ENCODE data around the gene FAF2. TPM values are rescaled to one million over a fixed set of nuclear protein-coding genes. Genes with fewer than 3 reads are reported as not detected.

Gene FAF2
- total and polyA plus RNA-seq, 7 donors = 4.2 to 24.6 (median 18.6) TPM

- DNase-seq = peak; percentile 100
- no peaks in the 10 kb centered on the region for H3K27me3 ChIP-seq
- H3K4me3 ChIP-seq = peak overlapping the region; percentile 67 to 96 (median 90)
- peak overlapping the region; percentile 93 to 99 (median 98) for H3K27ac ChIP-seq
- H3K36me3 ChIP-seq = no peaks in the 10 kb centered on the region
- peaks cover 0 to 64% (median 53%) of the 10 kb centered on the region in 4 donors for H3K4me1 ChIP-seq
- no peaks in the 10 kb centered on the region for H3K9me3 ChIP-seq
- peak in 1 of 4 donors; percentile 78 for TF ChIP-seq EP300 (IDR thresholded peaks at IDR 0.05)
- peak; percentile 6 to 88 (median 50) for TF ChIP-seq POLR2AphosphoS5 (IDR thresholded peaks at IDR 0.05)
- peak in 1 of 2 donors; percentile 34 for TF ChIP-seq POLR2A (IDR thresholded peaks at IDR 0.05)
- no peak for TF ChIP-seq CTCF (IDR thresholded peaks at IDR 0.05)
- 0% methylated on average over 43 of the region's 43 CpGs for WGBS, 2 donors
- intact Hi-C loops (cut with DNase I) = loop anchor here (2.0 to 10.0 kb wide), 4 partner anchors 89 to 487 kb away; partner anchors contain the start of genes FAF2, HIGD2A, KIAA1191 and NOP16
Observed at GRCh38 chr5:176537554-176538229, 89.5 kb downstream of the FAF2 start.

- intact Hi-C loops (cut with DNase I) = loop anchor here (5.0 to 10.0 kb wide), 3 partner anchors 154 to 486 kb away; partner anchors contain the start of genes HIGD2A, KIAA1191, NOP16 and ZNF346
- Histone ChIP-seq H3K4me3 (peak overlapping the region in 3 of 4 donors; percentile 67 to 96 (median 88)), H3K36me3 (no peaks in the 10 kb centered on the region), H3K9me3 (no peaks in the 10 kb centered on the region), H3K27ac (peak overlapping the region; percentile 93 to 99 (median 98)), H3K27me3 (no peaks in the 10 kb centered on the region), H3K4me1 (peaks cover 0 to 59% (median 47%) of the 10 kb centered on the region in 4 donors)
- no peak for TF ChIP-seq CTCF (IDR thresholded peaks at IDR 0.05)
- TF ChIP-seq POLR2AphosphoS5 (IDR thresholded peaks at IDR 0.05) = no peak
- no peak for TF ChIP-seq POLR2A (IDR thresholded peaks at IDR 0.05)
- no peak for TF ChIP-seq EP300 (IDR thresholded peaks at IDR 0.05)
- 17 to 33% methylated on average over 13 of the region's 13 CpGs for WGBS, 2 donors
- DNase-seq = no peak
Observed at GRCh38 chr5:176538230-176538988, 90.2 kb downstream of the FAF2 start.

GRCh38 chr5:176538989-176539384 lies 90.8 kb downstream of the FAF2 start:
- DNase-seq = no peak
- TF ChIP-seq POLR2AphosphoS5 (IDR thresholded peaks at IDR 0.05) = no peak
- no peak for TF ChIP-seq CTCF (IDR thresholded peaks at IDR 0.05)
- no peak for TF ChIP-seq EP300 (IDR thresholded peaks at IDR 0.05)
- no peak for TF ChIP-seq POLR2A (IDR thresholded peaks at IDR 0.05)
- Histone ChIP-seq H3K9me3 (no peaks in the 10 kb centered on the region), H3K36me3 (no peaks in the 10 kb centered on the region), H3K4me3 (no peak overlapping the region), H3K27me3 (no peaks in the 10 kb centered on the region), H3K4me1 (peaks cover 0 to 59% (median 43%) of the 10 kb centered on the region in 4 donors), H3K27ac (peak overlapping the region in 1 of 4 donors; percentile 93)
- intact Hi-C loops (cut with DNase I) = loop anchor here (5.0 to 10.0 kb wide), 3 partner anchors 154 to 486 kb away; partner anchors contain the start of genes HIGD2A, KIAA1191, NOP16 and ZNF346
- WGBS, 2 donors = 60 to 68% methylated on average over 5 of the region's 5 CpGs

GRCh38 chr5:176540476-176540899 lies 92.3 kb downstream of the FAF2 start:
- 90 to 93% methylated on average over 8 of the region's 8 CpGs for WGBS, 2 donors
- Histone ChIP-seq H3K9me3 (no peaks in the 10 kb centered on the region), H3K36me3 (no peaks in the 10 kb centered on the region), H3K27ac (no peak overlapping the region), H3K4me3 (no peak overlapping the region), H3K27me3 (no peaks in the 10 kb centered on the region), H3K4me1 (peaks cover 0 to 45% (median 29%) of the 10 kb centered on the region in 4 donors)
- TF ChIP-seq EP300 (IDR thresholded peaks at IDR 0.05) (no peak), CTCF (IDR thresholded peaks at IDR 0.05) (no peak), POLR2A (IDR thresholded peaks at IDR 0.05) (no peak), POLR2AphosphoS5 (IDR thresholded peaks at IDR 0.05) (no peak)
- no peak for DNase-seq
- intact Hi-C loops (cut with DNase I) = no loop called here
